GM21381 (cell line): ENCODE measurements around the gene DGKK.

Experiments used
- ATAC-seq: cut with Tn5 transposase; IDR thresholded peaks from one replicate; pipeline ENCODE4 v1.9.1; 2021; ENCODE audit warnings: mild to moderate bottlenecking, moderate library complexity; ENCODE audit not compliant: unreplicated experiment

Gene DGKK

GRCh38 chrX:50470103-50471031, at the start of gene DGKK:
Gene DGKK (minus strand): TSS chrX:50470825. CDS start chrX:50470678, 147 bp downstream.
- no peak for ATAC-seq

- ATAC-seq: no peak
Measured at GRCh38 chrX:50514811-50515210, 44.2 kb upstream of the DGKK start.

DNA sequence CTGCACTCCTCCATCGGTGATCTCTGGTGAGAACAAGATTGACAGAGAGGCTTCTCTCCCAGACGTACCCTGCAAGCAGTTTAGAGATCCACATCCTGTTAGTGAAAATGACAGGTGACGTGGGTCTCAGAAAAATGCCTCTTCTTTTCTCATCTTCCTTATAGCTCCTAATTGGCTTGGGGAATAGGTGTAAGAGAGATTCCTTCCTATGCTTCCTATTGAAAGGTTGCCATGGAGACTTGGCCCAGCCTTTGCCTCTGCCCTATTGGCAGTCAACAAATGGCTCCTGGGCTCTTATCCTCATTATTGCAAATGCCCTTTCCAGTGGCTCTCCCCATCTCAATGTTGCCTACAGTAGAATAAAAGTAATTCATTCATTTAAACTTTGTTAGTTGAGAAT, 26.5 kb upstream of the DGKK start:
- no peak for ATAC-seq

DNA sequence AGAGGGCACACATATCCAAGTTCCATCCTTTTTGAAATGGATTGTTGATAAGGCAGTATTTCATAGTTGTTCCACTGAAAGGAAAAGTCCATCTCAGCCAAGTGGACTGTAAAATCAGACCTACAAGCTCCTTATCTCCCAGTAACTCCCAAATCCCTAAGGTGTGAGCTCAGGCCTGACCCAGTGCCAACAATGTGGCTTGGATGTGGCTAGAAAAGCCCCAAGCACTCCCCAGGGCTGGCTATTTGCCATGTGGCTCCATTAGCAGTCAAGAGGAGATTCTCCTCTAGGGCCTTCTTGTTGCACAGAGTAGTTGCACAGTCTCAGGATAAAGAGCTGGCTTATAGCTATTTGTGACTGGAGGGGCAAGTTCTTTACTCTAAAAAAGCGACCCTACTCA, 25.0 kb upstream of the DGKK start:
- ATAC-seq: no peak

- no peak for ATAC-seq
Measured at GRCh38 chrX:50492720-50493119, 22.1 kb upstream of the DGKK start.

DNA sequence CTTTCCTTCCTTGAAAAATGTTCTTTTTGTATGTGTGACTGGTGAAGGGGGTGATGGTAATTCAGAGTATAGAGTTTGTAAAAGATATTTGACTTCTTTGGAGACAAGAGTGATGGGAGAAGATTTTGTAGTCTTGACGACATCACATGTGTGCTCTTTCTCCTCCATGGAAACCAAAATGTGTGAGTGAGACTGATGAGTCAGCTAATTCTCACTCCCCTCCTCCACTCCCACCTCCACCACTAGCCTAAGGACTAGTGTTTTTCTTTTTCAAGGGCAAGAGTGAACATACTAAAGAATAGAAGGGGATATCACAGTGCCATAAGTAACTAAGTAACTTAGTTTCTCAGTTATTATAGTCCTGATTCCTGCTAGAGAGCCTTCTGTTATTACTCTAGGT, 14.0 kb upstream of the DGKK start:
- no peak for ATAC-seq

DNA sequence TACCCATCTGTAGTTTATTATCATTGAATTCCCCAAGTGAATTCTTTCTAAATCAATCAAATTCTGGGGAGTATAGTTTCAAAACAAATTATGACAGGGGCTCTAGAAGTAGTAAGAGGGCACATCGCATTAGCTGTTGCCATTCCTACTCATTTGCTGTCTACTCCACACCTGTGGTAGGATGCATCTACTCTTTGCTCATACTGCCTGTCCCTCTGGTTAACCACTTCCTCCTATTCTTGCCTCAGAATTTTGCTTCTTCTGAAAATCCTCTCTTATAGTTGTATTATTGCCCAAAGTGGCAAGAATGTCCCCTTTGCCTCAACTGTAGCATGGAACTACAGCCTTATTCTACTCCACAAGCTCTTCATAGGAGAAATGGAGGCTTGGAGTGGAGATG, 12.7 kb upstream of the DGKK start:
- no peak for ATAC-seq

DNA sequence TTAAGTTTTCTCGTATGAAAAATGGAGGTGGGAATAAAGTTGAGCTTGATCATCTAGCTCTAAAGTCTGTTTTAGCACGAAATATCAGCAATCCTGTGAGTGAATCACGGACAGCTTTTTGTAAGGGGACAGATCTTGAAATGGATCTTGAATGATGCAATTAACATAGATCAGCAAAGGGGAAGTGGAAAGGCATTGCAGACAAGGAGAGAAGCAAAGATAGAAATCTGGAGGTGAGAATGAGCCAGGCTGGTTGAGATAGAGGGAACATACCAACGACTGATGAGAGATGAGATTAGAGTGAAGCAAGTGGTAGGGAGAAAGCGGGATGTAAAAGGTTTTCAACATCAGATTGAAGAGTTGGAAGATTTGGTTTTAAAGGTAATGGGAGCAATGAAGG, 4.6 kb upstream of the DGKK start:
- no peak for ATAC-seq

DNA sequence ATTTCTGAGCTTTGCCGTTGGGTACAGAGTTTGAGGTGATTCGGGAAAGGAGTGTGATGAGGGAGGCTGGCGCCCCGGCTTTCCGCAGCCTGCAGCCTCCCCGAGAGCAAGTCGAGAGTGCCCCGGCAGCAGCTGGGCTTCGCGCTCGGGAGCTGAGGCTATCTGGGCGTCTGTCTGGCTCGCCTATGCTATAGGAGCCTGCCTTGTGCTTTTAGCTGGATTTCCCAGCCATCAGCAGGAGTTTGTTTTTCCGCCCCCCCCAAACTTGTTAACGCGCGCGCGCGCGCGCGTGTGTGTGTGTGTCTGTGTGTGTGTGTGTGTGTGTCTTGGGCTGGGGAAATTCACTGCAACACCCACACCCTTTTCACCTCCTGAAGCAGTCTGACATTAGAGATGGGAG, 765 bp upstream of the DGKK start:
- ATAC-seq: no peak

DNA sequence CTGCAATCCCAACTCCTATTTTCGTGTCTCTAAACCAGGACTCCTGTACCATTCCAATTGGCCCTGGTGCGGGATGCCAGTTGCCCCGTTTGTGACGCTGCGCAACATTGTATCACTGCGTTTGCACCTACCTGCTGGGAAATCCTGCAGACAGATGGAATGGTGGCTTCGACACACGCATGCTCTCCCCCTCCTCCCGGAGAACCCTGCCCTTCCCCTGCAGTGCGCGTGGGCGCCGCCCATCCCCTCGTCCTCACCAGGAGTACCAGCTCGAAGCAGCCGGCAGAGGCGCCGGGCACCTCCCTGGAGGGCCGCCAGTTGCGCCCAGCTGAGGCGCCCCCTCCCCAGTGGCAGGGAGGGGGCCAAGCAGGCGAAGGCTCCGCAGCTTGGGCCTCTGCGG, 1.4 kb downstream of the DGKK start:
- ATAC-seq: no peak

DNA sequence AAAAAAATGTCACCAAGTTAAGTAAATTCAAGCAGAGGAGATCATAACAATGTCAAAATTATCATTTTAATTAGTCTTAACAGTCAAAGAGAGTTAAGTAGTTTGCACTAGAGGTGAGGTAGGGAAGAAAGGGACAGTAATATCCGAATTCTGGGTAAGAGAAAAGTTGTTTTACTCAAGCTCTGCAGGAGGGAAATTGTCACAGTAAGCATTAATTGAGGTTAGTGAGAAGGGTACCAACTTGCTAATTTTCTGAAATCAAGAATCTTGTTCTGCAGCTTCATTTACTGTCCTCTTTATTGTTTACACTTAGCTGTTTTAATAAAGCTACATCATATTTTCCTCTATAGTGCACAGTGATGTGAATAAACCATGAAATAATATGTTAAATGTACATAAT, 11.0 kb downstream of the DGKK start:
- no peak for ATAC-seq

DNA sequence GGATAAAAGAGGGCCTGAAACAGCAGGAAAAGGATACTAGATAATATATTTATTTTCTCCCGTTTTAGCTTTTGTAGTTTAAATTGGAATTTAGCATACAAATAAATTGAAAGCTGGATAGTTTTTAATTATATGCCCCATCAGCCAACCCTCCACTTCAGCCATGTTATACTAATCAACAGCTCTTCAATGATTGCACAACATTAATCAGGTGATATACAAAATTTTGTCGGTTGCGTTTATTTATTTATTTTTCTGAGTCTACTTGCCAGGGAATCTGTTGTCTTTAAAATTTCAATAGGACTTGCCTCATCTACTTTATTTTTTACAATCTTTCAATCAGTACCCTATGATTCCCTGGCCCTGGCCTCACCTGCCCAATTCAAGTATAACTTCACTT, 12.1 kb downstream of the DGKK start:
- ATAC-seq: no peak

DNA sequence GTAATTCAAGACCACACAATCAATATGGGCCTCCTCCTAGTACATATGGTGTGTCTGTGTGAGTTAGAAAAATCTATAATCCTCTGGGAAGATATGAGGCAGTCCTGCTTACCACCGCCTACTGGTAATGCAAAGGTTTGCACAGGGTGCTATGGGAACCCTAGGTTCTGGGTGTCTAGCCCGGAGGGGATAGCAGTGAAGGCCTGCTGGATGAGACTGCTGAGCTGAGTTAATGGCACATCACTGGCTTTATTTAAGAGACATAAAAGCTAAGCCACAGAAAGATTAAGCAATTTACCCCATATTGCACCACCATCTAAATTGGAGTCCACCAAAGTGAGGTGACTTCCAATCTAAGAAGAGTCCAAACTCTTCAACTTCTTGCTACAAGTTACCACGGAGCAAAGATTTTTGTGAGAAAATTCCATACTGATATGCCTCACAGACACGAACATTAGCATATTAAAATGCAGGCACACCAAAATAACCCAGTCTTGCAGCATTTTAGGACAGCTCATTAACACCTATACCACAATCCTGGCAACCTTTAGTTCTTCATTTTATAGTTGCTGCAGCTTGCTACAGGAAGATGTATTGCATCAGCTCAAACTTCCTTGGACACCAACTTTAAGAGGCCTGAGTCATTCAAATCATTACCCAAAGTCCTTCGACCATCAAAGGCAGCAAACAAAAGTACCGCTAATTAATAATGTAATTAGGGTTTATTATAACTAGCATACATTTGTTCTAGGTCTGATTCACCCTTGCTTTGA, 13.7 kb downstream of the DGKK start:
- no peak for ATAC-seq

DNA sequence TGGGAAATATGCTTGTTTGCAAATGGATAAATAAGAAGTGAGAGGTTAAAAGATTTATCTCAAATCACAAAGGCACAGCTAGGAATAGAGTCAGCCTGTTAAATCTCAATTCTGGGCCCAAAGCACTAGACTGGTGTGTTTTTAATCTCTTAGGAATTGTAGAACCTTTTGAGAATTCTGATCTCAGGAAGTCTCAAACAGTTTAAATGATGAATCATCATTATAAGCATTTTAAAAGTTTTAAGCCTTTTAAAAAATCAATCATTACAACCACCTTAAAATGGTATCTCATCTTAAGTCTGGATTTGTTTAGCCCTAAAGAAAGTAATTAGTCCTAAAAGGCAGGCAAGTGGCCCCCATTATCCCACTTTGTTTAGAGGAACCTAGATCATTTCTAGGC, 17.8 kb downstream of the DGKK start:
- no peak for ATAC-seq

DNA sequence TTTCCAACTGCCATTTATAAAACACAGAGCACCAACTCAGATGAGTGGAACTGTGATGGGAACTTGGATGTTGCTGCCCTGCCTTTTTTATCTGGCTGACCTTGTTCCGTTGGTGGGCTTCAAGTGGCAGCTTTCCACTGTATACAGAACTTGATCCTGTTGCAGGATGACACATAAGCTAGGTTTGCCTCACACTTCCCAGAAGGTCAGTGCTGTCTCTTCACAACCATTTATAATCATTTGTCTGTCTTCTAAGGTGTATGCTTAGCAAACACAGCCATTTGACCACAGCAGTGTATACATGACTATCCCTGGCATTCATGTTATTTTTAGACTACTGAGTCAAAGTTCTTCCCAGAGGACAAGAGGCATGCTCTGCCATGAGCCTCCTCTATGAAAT, 20.3 kb downstream of the DGKK start:
- ATAC-seq: no peak

DNA sequence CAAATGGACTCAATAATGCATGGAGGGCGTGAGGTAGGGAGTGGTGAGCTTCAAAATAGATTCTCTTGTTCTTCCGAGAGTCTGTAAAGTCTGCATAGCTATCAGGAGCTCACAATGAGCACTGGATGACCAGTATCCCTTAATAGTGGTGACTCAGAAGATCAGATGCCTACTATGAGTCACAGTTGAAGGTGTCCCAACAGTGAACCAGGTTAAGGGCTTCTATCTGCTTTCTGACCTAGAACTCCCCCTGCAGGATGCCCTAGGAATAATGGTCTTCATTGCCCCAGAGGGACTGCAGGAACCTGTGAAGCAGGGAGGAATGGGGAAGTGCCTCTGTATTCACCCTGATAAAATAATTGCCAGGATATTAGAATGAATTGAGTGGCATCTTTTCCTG, 22.1 kb downstream of the DGKK start:
- no peak for ATAC-seq

DNA sequence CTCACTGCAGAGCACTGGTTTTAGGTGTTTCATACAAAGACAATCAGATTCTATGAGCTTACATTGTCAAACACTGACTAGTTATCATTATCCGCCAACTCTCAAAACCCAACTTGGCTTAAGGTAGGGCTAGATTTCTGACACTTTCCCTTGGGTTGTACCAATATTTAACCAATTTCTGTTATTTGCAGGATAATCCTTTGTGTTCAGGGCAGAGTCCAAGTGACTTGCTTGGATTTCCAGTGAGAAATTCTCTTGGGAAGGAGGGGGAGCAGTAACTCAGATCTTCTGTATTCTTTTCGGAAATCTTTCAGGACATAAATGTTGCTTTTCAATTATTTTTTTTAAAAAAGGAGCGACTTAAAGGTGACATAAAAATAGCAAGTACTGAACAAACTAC, 23.1 kb downstream of the DGKK start:
- no peak for ATAC-seq

DNA sequence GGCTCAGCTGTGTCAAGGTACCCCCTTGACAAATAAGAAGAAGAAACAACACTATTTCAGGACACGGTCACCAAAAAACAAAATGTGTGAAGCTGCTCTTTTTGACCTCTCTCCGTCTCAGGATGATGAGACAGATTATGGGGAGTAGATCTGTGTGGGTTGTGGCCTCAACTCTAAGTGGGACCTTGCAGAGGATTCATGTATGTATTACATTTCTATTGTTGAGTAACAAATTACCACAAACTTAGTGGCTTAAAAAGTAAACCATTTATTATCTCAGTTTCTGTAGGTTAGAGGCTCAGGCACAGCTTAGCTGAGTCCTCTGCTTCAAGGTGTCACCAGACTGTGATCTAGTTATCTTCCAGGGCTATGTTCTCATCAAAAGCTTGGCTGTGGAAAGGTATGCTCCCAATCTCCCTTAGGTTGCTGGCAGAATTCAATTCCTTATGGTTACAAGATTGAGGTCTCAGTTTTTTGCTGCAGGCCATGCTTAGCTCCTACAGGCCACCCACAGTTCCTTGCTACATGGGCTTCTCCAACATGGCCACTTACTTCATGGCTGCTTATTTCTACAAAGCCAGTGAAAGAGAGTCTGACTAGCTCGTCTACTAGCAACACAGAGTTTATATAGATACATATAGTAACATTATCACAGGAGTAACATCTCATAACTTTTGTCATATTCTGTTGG, 28.1 kb downstream of the DGKK start:
- no peak for ATAC-seq

DNA sequence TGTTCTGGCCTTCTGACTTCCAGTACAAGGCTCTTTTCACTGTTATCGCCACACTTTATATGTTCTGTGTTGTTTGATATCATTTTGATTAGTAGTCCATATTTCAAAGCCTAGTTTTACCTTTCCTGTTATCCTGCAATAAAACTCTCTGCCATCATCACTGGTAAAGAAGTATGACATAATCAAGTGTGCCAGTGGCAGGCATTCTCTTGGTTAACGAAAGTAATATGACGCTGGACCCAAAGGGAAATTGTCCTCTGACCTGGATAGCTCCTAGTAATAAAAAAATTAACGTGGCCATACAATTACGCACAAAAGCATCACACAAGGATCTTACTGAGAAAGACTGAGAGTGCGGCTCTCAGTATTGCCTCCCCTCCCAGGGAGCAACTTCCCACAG, 33.8 kb downstream of the DGKK start:
- ATAC-seq: no peak

GRCh38 chrX:50432829-50433289, 37.8 kb downstream of the DGKK start:
- ATAC-seq: no peak

GRCh38 chrX:50431623-50432022, 39.0 kb downstream of the DGKK start:
- ATAC-seq: no peak
